Vagina (tissue), 2 donors: ENCODE measurements around the gene C1QTNF2. TPM values are rescaled to one million over a fixed set of nuclear protein-coding genes. Genes with fewer than 3 reads are reported as not detected.

ENCODE experiments used
- DNase-seq, 2 donors: peaks; one replicate each; pipeline ENCODE4 v3.0.0-alpha.2; 2017; ENCODE audit errors: extremely low spot score in 2 of 2
- H3K27ac ChIP-seq: fragments of 200-600 bp; sonication (generic); one replicate; pipeline ENCODE4 v1.5.1; 2019
- H3K27me3 ChIP-seq: fragments of 200-600 bp; sonication (generic); one replicate; pipeline ENCODE4 v1.5.1; 2019
- H3K36me3 ChIP-seq, 2 donors: fragments of 200-600 bp; sonication (generic); one replicate each; pipeline ENCODE4 v1.5.1; 2017 to 2019
- H3K4me1 ChIP-seq: fragments of 200-600 bp; sonication (generic); one replicate; pipeline ENCODE4 v1.5.1; 2019
- H3K4me3 ChIP-seq, 2 donors: fragments of 200-600 bp; sonication (generic); 1 replicate in 1 of 2; 2 replicates in 1 of 2; pipeline ENCODE4 v1.5.1; 2016 to 2019
- H3K9me3 ChIP-seq: fragments of 200-600 bp; sonication (generic); one replicate; pipeline ENCODE4 v1.5.1; 2019
- POLR2A ChIP-seq, 2 donors: fragments of 450-650 bp; IDR thresholded peaks; one replicate each; pipeline ENCODE4 v1.6.1; 2017; ENCODE audit warnings: antibody characterized with exemption in 2 of 2, mild to moderate bottlenecking in 2 of 2, moderate library complexity in 2 of 2
- POLR2AphosphoS5 ChIP-seq, 2 donors: sonication (generic); formaldehyde crosslinking; IDR thresholded peaks; one replicate each; pipeline ENCODE4 v1.9.0; 2017; ENCODE audit warnings: antibody characterized with exemption in 2 of 2, mild to moderate bottlenecking in 2 of 2, low read depth in 1 of 2; ENCODE audit not compliant: insufficient read depth in 1 of 2
- intact Hi-C: fragments of 100-400 bp; cut with DNase I; formaldehyde crosslinking; loops from one replicate; pipeline ENCODE4 v1.15.1; 2023
- total RNA-seq: library from RNA; depleted of rRNA; stranded (reverse); fragments of >200 nt; gene quantifications from one replicate; pipeline ENCODE4 v1.2.3, GENCODE V29; 2016
- TF ChIP-seq, protein P1 (sequence below), 3 experiments: fragments of 450-650 bp in 2 of 3; fragments of 200-600 bp in 1 of 3; sonication (generic) in 1 of 3; IDR thresholded peaks; one replicate each; pipeline ENCODE4 v1.5.1; 2017 to 2019; ENCODE audit warnings: antibody characterized with exemption in 3 of 3, mild to moderate bottlenecking in 2 of 3, moderate library complexity in 2 of 3

The C1QTNF2 gene
- total RNA-seq, 1 donor from 2014 or later = 1.7 TPM

DNA sequence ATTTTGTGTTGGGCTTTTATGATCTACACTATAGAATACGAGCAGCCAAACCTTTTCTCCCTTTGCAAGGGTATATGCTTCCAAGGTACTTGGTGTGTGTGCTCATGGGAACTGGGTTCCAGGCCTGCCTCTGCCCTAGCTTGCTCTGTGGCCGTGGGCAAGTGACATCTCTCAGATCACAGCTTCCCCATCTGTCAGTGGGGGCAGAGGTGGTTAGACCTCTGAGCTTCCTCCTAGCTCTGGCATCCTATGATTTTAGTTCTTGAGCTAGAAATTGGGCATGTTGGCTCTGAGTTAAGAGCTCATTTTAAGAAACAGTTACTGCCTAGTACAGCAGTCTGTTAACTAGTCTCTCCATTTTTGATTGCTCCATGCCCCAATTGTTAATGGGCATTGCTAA is 45.5 kb downstream of the C1QTNF2 start:
- TF ChIP-seq POLR2AphosphoS5 (IDR thresholded peaks at IDR 0.05; ENCODE audit: insufficient read depth in 1 of 2, low read depth in 1 of 2) = no peak
- no peak for TF ChIP-seq POLR2A (IDR thresholded peaks at IDR 0.05)
- TF ChIP-seq, protein P1, sequence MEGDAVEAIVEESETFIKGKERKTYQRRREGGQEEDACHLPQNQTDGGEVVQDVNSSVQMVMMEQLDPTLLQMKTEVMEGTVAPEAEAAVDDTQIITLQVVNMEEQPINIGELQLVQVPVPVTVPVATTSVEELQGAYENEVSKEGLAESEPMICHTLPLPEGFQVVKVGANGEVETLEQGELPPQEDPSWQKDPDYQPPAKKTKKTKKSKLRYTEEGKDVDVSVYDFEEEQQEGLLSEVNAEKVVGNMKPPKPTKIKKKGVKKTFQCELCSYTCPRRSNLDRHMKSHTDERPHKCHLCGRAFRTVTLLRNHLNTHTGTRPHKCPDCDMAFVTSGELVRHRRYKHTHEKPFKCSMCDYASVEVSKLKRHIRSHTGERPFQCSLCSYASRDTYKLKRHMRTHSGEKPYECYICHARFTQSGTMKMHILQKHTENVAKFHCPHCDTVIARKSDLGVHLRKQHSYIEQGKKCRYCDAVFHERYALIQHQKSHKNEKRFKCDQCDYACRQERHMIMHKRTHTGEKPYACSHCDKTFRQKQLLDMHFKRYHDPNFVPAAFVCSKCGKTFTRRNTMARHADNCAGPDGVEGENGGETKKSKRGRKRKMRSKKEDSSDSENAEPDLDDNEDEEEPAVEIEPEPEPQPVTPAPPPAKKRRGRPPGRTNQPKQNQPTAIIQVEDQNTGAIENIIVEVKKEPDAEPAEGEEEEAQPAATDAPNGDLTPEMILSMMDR (IDR thresholded peaks at IDR 0.05) = no peak

GRCh38 chr5:160318409-160318808 is 52.0 kb downstream of the C1QTNF2 start:
- Histone ChIP-seq H3K27ac (no peak overlapping the region), H3K27me3 (no peaks in the 10 kb centered on the region), H3K9me3 (no peaks in the 10 kb centered on the region), H3K4me3 (no peak overlapping the region), H3K4me1 (no peaks in the 10 kb centered on the region), H3K36me3 (no peaks in the 10 kb centered on the region)
- DNase-seq = no peak
- TF ChIP-seq POLR2AphosphoS5 (IDR thresholded peaks at IDR 0.05; ENCODE audit: insufficient read depth in 1 of 2, low read depth in 1 of 2) = no peak
- no peak for TF ChIP-seq POLR2A (IDR thresholded peaks at IDR 0.05)
- TF ChIP-seq, protein P1 (IDR thresholded peaks at IDR 0.05) = no peak
- intact Hi-C loops = no loop called here

More for the DNA sequence above, 45.5 kb downstream of the C1QTNF2 start:
- Histone ChIP-seq H3K36me3 (no peaks in the 10 kb centered on the region), H3K4me3 (no peak overlapping the region), H3K4me1 (no peaks in the 10 kb centered on the region), H3K27me3 (no peaks in the 10 kb centered on the region), H3K9me3 (no peaks in the 10 kb centered on the region), H3K27ac (no peak overlapping the region)
- intact Hi-C loops = no loop called here
- DNase-seq = no peak

DNA sequence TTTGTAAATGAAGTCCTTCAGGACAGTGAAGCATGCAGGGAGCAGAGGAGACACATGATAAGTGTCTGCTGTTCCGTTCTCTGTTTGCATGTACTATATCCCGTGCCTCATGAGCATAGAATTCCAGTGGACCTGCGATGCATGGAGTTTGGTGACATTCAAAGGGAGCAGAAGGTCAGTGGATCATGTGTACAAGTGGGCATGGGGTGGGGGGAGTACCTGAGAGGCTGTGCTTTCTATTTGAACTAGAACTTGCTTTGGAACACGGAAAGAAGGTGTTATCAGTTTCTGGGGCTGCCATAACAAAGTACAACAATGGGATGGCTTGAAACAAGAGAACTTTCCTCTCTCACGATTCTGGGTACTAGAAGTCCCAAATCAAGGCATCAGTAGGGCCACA is 53.0 kb downstream of the C1QTNF2 start:
- DNase-seq = no peak
- TF ChIP-seq POLR2AphosphoS5 (IDR thresholded peaks at IDR 0.05; ENCODE audit: insufficient read depth in 1 of 2, low read depth in 1 of 2) (no peak), POLR2A (IDR thresholded peaks at IDR 0.05) (no peak)
- TF ChIP-seq, protein P1 (IDR thresholded peaks at IDR 0.05) = no peak
- peaks cover 6% of the 10 kb centered on the region for H3K4me1 ChIP-seq
- intact Hi-C loops = no loop called here
- no peak overlapping the region for H3K27ac ChIP-seq
- H3K4me3 ChIP-seq = no peak overlapping the region
- H3K27me3 ChIP-seq = no peaks in the 10 kb centered on the region
- no peaks in the 10 kb centered on the region for H3K36me3 ChIP-seq
- no peaks in the 10 kb centered on the region for H3K9me3 ChIP-seq

DNA sequence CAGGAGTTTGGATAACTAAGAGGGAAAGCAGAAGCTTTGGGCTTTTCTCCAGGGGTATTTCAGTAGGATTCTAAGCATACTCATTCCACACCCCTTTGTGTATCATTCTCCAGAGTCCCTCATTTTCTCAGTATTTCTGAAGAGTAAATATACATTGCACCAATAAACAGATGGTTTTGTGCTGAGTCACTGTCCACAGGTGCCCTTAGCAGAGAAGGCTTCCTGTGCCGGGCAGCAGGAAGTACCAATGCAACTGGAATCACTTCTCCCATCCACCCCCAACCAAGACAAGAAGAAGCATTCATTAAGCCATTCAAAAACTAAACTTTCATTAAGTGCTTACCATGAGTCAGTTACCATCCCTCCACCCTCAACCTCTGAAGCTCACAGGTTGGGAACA is 54.5 kb downstream of the C1QTNF2 start:
- TF ChIP-seq, protein P1 (IDR thresholded peaks at IDR 0.05) = no peak
- TF ChIP-seq POLR2AphosphoS5 (IDR thresholded peaks at IDR 0.05; ENCODE audit: insufficient read depth in 1 of 2, low read depth in 1 of 2) (no peak), POLR2A (IDR thresholded peaks at IDR 0.05) (no peak)
- Histone ChIP-seq H3K9me3 (no peaks in the 10 kb centered on the region), H3K4me3 (no peak overlapping the region), H3K27me3 (no peaks in the 10 kb centered on the region), H3K4me1 (peaks cover 17% of the 10 kb centered on the region), H3K27ac (no peak overlapping the region), H3K36me3 (no peaks in the 10 kb centered on the region)
- DNase-seq = no peak
- intact Hi-C loops = no loop called here

DNA sequence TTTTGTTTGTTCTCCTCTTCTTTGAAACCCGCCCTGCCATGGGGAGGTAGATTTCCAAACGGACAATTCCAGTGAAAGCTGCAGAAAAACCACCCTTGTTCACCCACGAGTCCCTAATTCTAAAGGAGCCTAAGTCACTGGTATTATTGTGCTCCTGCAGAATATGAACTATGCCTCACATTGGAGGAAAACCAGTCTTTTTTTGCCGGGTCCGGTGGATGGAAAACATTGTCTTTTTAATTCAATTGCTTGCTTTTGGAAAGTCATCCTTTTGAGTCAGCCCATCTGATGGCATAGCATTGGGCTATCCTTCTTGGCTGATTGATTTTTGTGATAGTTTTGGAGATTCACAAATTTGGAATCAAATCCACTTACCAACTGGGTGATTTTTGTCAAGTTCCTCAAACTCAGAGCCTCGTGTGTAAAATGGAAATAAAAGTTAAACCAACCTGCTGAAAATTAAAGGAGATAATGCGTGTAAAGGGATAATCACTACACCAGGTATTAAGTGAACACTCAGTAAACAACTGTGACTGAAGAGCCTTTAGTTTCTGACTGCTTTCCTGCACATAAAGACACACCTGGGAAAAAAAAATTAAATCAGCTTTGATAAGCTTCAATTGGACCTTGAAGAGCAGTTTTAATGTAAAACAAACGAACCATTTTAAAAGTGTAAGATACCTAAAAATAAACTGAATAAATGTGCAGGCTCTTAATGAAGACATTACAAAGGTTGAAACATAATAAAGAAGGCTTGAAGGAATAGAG is 57.3 kb downstream of the C1QTNF2 start:
- TF ChIP-seq, protein P1 (IDR thresholded peaks at IDR 0.05) = no peak
- TF ChIP-seq POLR2A (IDR thresholded peaks at IDR 0.05) = no peak
- no peak for TF ChIP-seq POLR2AphosphoS5 (IDR thresholded peaks at IDR 0.05; ENCODE audit: insufficient read depth in 1 of 2, low read depth in 1 of 2)
- intact Hi-C loops = no loop called here
- Histone ChIP-seq H3K36me3 (no peaks in the 10 kb centered on the region), H3K27ac (no peak overlapping the region), H3K9me3 (no peaks in the 10 kb centered on the region), H3K4me1 (peaks cover 18% of the 10 kb centered on the region), H3K4me3 (peak overlapping the region; percentile 55 to 67), H3K27me3 (no peaks in the 10 kb centered on the region)
- no peak for DNase-seq
